ENCODE measurements around the gene ADORA1. TPM values are rescaled to one million over a fixed set of nuclear protein-coding genes. Genes with fewer than 3 reads are reported as not detected.

Gene ADORA1
- total RNA-seq, 1 experiment from 2014 or later, result 1.2 TPM

DNA sequence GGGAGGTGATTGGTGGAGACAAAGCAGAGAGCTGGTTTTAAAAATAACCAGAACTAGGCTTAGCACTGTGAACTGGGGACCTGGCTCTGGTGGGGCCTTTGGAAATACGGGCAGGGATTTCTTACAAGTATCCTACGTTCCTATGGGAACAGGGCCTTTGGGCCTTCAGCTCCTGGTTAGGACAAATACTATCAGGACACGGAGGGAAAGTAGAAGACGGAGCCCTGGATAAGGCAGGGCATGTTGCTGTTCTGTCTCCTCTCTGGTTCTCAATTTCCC is 36.4 kb upstream of the ADORA1 start:
- TF ChIP-seq EZH2 (IDR thresholded peaks at IDR 0.05; ENCODE audit: borderline replicate concordance, low read depth, low read length, poor library complexity, severe bottlenecking) (no peak), CTCF (conservative IDR thresholded peaks at IDR 0.05; ENCODE audit: low read depth, low read length) (no peak)
- CTCF ChIA-PET, result no interaction called here

DNA sequence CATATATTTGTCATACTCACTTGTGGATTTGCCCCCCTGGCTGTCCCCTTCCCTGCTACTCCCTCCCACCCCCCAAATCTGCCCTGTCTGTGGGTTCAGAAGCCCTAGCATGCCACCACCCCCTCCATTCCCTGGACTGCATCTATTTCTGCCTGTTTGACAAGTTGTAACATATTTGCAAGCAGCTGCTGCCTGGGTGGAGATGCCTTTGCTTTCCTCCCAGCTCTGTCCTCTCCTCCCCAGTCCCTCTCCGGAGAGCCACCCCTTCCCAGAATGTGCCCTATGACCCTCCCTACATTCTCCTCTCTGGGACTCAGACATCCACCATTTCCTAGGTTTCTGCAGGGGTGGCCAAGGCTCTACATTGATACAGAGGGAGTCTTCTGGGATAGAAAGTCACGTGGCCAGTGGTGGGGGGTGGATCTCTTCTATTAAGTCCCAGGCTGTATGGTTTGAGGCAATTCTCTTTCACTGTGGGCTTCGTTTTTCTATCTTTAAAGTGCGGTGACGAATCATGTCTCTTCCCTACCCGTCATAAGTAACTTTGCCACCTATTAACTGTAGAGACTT is 35.7 kb upstream of the ADORA1 start:
- POLR2A ChIA-PET (ENCODE audit: low non-redundant PET), result no interaction called here
- BruUV-seq (replicated peaks), result no TSS peak
- intact Hi-C loops (cut with micrococcal nuclease; ENCODE audit: unreplicated experiment), result no loop called here
- H3K27me3 ChIP-seq (replicated peaks; ENCODE audit: insufficient read depth, low read depth, low read length, poor library complexity), result no peaks in the 10 kb centered on the region
- peaks cover 14% of the 10 kb centered on the region for H3K9me3 ChIP-seq (ENCODE audit: low read depth, low read length, poor library complexity, severe bottlenecking)
- no peaks in the 10 kb centered on the region for H3K4me1 ChIP-seq (ENCODE audit: insufficient read depth, low read length, poor library complexity, severe bottlenecking)
- H3K27ac ChIP-seq (ENCODE audit: low read depth, low read length, poor library complexity, severe bottlenecking), result no peak overlapping the region
- no peak for DNase-seq (ENCODE audit: low spot score)
- TF ChIP-seq EZH2 (IDR thresholded peaks at IDR 0.05; ENCODE audit: borderline replicate concordance, low read depth, low read length, poor library complexity, severe bottlenecking), result no peak
- TF ChIP-seq CTCF (conservative IDR thresholded peaks at IDR 0.05; ENCODE audit: low read depth, low read length), result no peak
- CTCF ChIA-PET, result interaction anchor here (0.6 kb wide), 1 partner anchor 902 kb away, joined by 10 read pairs; no protein-coding TSS in a partner anchor
- H3K36me3 ChIP-seq (ENCODE audit: insufficient read depth, low read length, poor library complexity, severe bottlenecking), result no peaks in the 10 kb centered on the region
- no peak overlapping the region for H3K4me3 ChIP-seq (ENCODE audit: low read depth, low read length, poor library complexity, severe bottlenecking)

More for the DNA sequence above, 36.4 kb upstream of the ADORA1 start:
- intact Hi-C loops (cut with micrococcal nuclease; ENCODE audit: unreplicated experiment), result no loop called here
- POLR2A ChIA-PET (ENCODE audit: low non-redundant PET), result no interaction called here
- DNase-seq (ENCODE audit: low spot score), result no peak
- Histone ChIP-seq H3K4me3 (ENCODE audit: low read depth, low read length, poor library complexity, severe bottlenecking) (no peak overlapping the region), H3K36me3 (ENCODE audit: insufficient read depth, low read length, poor library complexity, severe bottlenecking) (no peaks in the 10 kb centered on the region), H3K27me3 (replicated peaks; ENCODE audit: insufficient read depth, low read depth, low read length, poor library complexity) (no peaks in the 10 kb centered on the region), H3K27ac (ENCODE audit: low read depth, low read length, poor library complexity, severe bottlenecking) (no peak overlapping the region), H3K4me1 (ENCODE audit: insufficient read depth, low read length, poor library complexity, severe bottlenecking) (no peaks in the 10 kb centered on the region), H3K9me3 (ENCODE audit: low read depth, low read length, poor library complexity, severe bottlenecking) (peaks cover 14% of the 10 kb centered on the region)
- BruUV-seq (replicated peaks), result no TSS peak

DNA sequence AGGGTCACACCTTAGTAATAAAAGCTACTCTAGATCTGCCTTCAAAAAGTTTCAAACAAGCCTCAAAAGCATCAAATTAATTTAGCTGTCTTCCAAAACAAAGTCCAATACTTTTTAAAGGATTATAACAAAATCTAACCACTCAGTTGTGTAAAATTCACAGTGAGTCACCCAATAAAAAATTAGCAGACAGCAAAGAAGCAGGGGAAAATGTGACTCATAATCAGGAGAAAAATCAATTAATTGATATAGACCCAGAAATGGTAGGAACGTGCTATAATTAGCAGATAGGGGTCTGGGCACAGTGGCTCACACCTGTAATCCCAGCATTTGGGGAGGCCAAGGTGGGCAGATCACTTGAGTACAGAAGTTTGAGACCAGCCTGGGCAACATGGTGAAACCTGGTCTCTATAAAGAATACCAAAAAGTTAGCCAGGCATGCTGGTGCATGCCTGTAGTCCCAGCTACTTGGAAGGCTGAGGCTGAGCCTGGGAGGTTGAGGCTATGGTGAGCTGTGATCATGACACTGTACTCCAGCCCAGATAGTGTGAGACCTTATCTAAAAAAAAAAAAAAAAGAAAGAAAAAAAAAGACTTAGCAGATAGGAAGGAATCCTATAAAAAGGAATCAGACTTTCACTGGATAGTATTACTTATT is 33.6 kb upstream of the ADORA1 start:
- Histone ChIP-seq H3K9me3 (ENCODE audit: low read depth, low read length, poor library complexity, severe bottlenecking) (peaks cover 14% of the 10 kb centered on the region), H3K36me3 (ENCODE audit: insufficient read depth, low read length, poor library complexity, severe bottlenecking) (no peaks in the 10 kb centered on the region), H3K27ac (ENCODE audit: low read depth, low read length, poor library complexity, severe bottlenecking) (no peak overlapping the region), H3K4me3 (ENCODE audit: low read depth, low read length, poor library complexity, severe bottlenecking) (no peak overlapping the region), H3K27me3 (replicated peaks; ENCODE audit: insufficient read depth, low read depth, low read length, poor library complexity) (no peaks in the 10 kb centered on the region), H3K4me1 (ENCODE audit: insufficient read depth, low read length, poor library complexity, severe bottlenecking) (no peaks in the 10 kb centered on the region)
- intact Hi-C loops (cut with micrococcal nuclease; ENCODE audit: unreplicated experiment), result no loop called here
- no TSS peak for BruUV-seq (replicated peaks)
- TF ChIP-seq EZH2 (IDR thresholded peaks at IDR 0.05; ENCODE audit: borderline replicate concordance, low read depth, low read length, poor library complexity, severe bottlenecking) (no peak), CTCF (conservative IDR thresholded peaks at IDR 0.05; ENCODE audit: low read depth, low read length) (no peak)
- ChIA-PET POLR2A (ENCODE audit: low non-redundant PET) (no interaction called here), CTCF (no interaction called here)
- no peak for DNase-seq (ENCODE audit: low spot score)
